ENCODE measurements around the gene DNAJC5.

DNA sequence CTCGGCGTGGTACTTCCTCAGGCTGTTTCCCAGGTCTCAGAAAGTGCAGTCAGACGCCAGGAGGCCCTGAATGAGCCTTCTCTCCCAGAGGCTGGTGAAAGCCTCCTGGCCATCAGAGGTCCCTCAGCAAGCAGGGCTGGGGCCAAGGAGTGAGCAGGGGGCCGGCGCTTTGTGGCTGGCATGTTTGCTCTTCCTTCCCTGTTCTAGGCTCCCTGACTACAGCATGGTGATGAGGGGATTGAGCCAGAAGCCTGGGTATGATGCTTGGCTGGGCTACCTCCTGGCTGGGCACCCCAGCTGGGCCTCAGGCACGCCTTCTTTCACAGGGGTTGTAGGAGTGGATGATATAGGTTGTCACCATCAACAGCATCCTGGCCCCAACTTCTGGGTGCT is 11.7 kb upstream of the DNAJC5 start:
- TF ChIP-seq CTCF (conservative IDR thresholded peaks at IDR 0.05; ENCODE audit: low read depth in 2 of 2) = no peak
- no peak for TF ChIP-seq EZH2 (IDR thresholded peaks at IDR 0.05; ENCODE audit: low read depth, unreplicated experiment)
- no peak for TF ChIP-seq POLR2AphosphoS5 (IDR thresholded peaks at IDR 0.05; ENCODE audit: low read depth)
- TF ChIP-seq, protein P1, sequence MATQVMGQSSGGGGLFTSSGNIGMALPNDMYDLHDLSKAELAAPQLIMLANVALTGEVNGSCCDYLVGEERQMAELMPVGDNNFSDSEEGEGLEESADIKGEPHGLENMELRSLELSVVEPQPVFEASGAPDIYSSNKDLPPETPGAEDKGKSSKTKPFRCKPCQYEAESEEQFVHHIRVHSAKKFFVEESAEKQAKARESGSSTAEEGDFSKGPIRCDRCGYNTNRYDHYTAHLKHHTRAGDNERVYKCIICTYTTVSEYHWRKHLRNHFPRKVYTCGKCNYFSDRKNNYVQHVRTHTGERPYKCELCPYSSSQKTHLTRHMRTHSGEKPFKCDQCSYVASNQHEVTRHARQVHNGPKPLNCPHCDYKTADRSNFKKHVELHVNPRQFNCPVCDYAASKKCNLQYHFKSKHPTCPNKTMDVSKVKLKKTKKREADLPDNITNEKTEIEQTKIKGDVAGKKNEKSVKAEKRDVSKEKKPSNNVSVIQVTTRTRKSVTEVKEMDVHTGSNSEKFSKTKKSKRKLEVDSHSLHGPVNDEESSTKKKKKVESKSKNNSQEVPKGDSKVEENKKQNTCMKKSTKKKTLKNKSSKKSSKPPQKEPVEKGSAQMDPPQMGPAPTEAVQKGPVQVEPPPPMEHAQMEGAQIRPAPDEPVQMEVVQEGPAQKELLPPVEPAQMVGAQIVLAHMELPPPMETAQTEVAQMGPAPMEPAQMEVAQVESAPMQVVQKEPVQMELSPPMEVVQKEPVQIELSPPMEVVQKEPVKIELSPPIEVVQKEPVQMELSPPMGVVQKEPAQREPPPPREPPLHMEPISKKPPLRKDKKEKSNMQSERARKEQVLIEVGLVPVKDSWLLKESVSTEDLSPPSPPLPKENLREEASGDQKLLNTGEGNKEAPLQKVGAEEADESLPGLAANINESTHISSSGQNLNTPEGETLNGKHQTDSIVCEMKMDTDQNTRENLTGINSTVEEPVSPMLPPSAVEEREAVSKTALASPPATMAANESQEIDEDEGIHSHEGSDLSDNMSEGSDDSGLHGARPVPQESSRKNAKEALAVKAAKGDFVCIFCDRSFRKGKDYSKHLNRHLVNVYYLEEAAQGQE (IDR thresholded peaks at IDR 0.05; ENCODE audit: unreplicated experiment) = no peak
- no peak for TF ChIP-seq CREB1 (CRISPR knock-in tag; IDR thresholded peaks at IDR 0.05; ENCODE audit: low read depth)
